GM11168 (cell line): Measurements from ENCODE around the gene PTK6.

Source experiments
- in situ Hi-C: fragments of 300-500 bp; cut with MboI; formaldehyde crosslinking; loops from one replicate; pipeline ENCODE4 v1.12.0; 2022; ENCODE audit warnings: low sequenced_read_pairs; ENCODE audit not compliant: unreplicated experiment

Gene PTK6

GRCh38 chr20:63497946-63498935 lies 38.9 kb downstream of the PTK6 start:
- in situ Hi-C loops, result no loop called here

GRCh38 chr20:63497138-63497945 lies 39.8 kb downstream of the PTK6 start:
- in situ Hi-C loops, result no loop called here

GRCh38 chr20:63496596-63497120 lies 40.5 kb downstream of the PTK6 start:
- in situ Hi-C loops, result no loop called here

GRCh38 chr20:63495741-63496595 lies 41.2 kb downstream of the PTK6 start:
- in situ Hi-C loops, result no loop called here

GRCh38 chr20:63495167-63495720 lies 41.9 kb downstream of the PTK6 start:
- in situ Hi-C loops, result no loop called here

- in situ Hi-C loops, result no loop called here
These were observed 42.6 kb downstream of the PTK6 start for GRCh38 chr20:63494420-63495166.

GRCh38 chr20:63494084-63494419 lies 43.1 kb downstream of the PTK6 start:
- in situ Hi-C loops, result no loop called here

GRCh38 chr20:63493563-63494020 lies 43.6 kb downstream of the PTK6 start:
- in situ Hi-C loops, result no loop called here

GRCh38 chr20:63492982-63493381 lies 44.2 kb downstream of the PTK6 start:
- in situ Hi-C loops, result no loop called here

GRCh38 chr20:63492518-63492917 lies 44.7 kb downstream of the PTK6 start:
- in situ Hi-C loops, result no loop called here

GRCh38 chr20:63491635-63492230 lies 45.4 kb downstream of the PTK6 start:
- in situ Hi-C loops, result no loop called here

GRCh38 chr20:63491078-63491477 lies 46.1 kb downstream of the PTK6 start:
- in situ Hi-C loops, result no loop called here

GRCh38 chr20:63490416-63490815 lies 46.8 kb downstream of the PTK6 start:
- in situ Hi-C loops, result no loop called here

- in situ Hi-C loops, result no loop called here
These were observed 48.6 kb downstream of the PTK6 start for GRCh38 chr20:63488315-63489251.

- in situ Hi-C loops, result no loop called here
These were observed 49.4 kb downstream of the PTK6 start for GRCh38 chr20:63487781-63488241.

- in situ Hi-C loops, result no loop called here
These were observed 49.9 kb downstream of the PTK6 start for GRCh38 chr20:63487116-63487764.

- in situ Hi-C loops, result no loop called here
These were observed 50.8 kb downstream of the PTK6 start for GRCh38 chr20:63486300-63486855.
